Hepatocyte (in vitro differentiated cells): ENCODE results near the gene PROCR.

Experiments
- EZH2 ChIP-seq: fragments of 200-600 bp; sonication (generic); IDR thresholded peaks from 2 replicates; pipeline ENCODE4 v1.6.1; 2016; ENCODE audit warnings: antibody characterized with exemption, mild to moderate bottlenecking, borderline replicate concordance
- TF ChIP-seq, protein P1 (sequence below): fragments of 200-600 bp; sonication (generic); IDR thresholded peaks from 2 replicates; pipeline ENCODE4 v1.5.1; 2016; ENCODE audit warnings: antibody characterized with exemption, mild to moderate bottlenecking; ENCODE audit not compliant: poor library complexity

DNA sequence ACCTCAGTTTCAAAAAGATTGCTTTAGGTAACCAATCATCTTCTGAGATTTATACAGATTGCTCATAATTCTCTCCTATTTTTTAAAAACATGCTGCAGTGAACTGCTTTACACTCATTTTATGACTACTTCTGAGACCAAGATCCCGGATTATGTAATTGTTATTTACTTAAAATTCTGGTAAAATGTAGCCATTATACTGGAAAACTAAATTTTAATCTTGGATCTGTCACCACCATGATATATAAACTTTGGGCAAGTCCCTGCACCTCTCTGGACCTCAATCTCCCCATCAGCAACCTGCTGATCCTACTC, 477 bp upstream of the PROCR start:
- TF ChIP-seq, protein P1, sequence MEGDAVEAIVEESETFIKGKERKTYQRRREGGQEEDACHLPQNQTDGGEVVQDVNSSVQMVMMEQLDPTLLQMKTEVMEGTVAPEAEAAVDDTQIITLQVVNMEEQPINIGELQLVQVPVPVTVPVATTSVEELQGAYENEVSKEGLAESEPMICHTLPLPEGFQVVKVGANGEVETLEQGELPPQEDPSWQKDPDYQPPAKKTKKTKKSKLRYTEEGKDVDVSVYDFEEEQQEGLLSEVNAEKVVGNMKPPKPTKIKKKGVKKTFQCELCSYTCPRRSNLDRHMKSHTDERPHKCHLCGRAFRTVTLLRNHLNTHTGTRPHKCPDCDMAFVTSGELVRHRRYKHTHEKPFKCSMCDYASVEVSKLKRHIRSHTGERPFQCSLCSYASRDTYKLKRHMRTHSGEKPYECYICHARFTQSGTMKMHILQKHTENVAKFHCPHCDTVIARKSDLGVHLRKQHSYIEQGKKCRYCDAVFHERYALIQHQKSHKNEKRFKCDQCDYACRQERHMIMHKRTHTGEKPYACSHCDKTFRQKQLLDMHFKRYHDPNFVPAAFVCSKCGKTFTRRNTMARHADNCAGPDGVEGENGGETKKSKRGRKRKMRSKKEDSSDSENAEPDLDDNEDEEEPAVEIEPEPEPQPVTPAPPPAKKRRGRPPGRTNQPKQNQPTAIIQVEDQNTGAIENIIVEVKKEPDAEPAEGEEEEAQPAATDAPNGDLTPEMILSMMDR: no peak
- TF ChIP-seq EZH2: no peak
